ENCODE measurements around the gene ASS1. TPM values are rescaled to one million over a fixed set of nuclear protein-coding genes. Genes with fewer than 3 reads are reported as not detected.
"Not testable (repeated sequence)": the region's sequence is repeated elsewhere in the genome, so short reads cannot be mapped to it uniquely, and the experiment has no call there.

ASS1 gene
- total RNA-seq, 1 donor from 2014 or later: 71.3 TPM

DNA sequence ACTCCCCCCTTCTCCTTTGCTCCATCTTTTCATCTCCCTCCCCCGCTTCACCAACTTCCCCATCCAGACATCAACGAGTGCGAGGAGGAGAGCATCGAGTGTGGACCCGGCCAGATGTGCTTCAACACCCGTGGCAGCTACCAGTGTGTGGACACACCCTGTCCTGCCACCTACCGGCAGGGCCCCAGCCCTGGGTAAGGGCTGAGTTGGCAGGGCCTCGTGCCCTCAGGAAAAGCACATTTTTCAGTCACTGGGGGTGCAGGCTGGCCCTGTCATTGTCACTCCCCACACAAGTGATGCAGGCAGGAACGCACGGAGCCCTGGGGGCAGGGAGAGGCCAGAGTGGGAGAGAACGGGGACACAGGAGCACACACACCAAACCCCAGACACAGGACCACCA, 12.4 kb upstream of the ASS1 start:
- no peak overlapping the region for H3K4me3 ChIP-seq
- peaks cover 40% of the 10 kb centered on the region for H3K27me3 ChIP-seq (ENCODE audit: low read depth)
- DNase-seq: no peak
- no peaks in the 10 kb centered on the region for H3K9me3 ChIP-seq (replicated peaks)
- H3K4me1 ChIP-seq: peaks cover 18% of the 10 kb centered on the region
- no peaks in the 10 kb centered on the region for H3K36me3 ChIP-seq
- intact Hi-C loops (cut with micrococcal nuclease): no loop called here
- no peak overlapping the region for H3K27ac ChIP-seq (replicated peaks)
- TF ChIP-seq, protein P1, sequence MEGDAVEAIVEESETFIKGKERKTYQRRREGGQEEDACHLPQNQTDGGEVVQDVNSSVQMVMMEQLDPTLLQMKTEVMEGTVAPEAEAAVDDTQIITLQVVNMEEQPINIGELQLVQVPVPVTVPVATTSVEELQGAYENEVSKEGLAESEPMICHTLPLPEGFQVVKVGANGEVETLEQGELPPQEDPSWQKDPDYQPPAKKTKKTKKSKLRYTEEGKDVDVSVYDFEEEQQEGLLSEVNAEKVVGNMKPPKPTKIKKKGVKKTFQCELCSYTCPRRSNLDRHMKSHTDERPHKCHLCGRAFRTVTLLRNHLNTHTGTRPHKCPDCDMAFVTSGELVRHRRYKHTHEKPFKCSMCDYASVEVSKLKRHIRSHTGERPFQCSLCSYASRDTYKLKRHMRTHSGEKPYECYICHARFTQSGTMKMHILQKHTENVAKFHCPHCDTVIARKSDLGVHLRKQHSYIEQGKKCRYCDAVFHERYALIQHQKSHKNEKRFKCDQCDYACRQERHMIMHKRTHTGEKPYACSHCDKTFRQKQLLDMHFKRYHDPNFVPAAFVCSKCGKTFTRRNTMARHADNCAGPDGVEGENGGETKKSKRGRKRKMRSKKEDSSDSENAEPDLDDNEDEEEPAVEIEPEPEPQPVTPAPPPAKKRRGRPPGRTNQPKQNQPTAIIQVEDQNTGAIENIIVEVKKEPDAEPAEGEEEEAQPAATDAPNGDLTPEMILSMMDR (IDR thresholded peaks at IDR 0.05; ENCODE audit: borderline replicate concordance): peak; percentile 13

DNA sequence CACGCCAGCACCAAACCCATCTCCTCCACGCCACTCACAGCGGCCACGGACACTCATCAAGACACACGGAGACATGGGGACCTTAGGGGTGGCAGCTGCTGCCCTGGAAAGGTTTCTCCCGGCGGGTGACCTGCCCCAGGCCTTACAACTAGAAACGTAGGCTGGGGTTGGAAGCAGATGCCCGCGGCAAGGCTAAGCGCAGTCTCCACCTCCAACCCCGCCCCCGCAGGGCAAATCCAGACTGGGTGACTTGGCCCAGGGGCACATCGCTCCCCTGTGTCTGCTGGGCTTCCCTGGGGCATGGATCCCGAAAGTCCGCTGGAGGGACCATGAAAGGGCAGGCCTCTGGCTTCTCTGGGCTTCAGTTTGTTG, 12.0 kb upstream of the ASS1 start:
- intact Hi-C loops (cut with micrococcal nuclease): no loop called here
- peak overlapping the region; percentile 63 for H3K4me3 ChIP-seq
- H3K27me3 ChIP-seq (ENCODE audit: low read depth): peaks cover 40% of the 10 kb centered on the region
- H3K36me3 ChIP-seq: no peaks in the 10 kb centered on the region
- H3K4me1 ChIP-seq: peaks cover 14% of the 10 kb centered on the region
- DNase-seq: no peak
- H3K27ac ChIP-seq (replicated peaks): no peak overlapping the region
- TF ChIP-seq, protein P1 (IDR thresholded peaks at IDR 0.05; ENCODE audit: borderline replicate concordance): no peak
- H3K9me3 ChIP-seq (replicated peaks): no peaks in the 10 kb centered on the region

DNA sequence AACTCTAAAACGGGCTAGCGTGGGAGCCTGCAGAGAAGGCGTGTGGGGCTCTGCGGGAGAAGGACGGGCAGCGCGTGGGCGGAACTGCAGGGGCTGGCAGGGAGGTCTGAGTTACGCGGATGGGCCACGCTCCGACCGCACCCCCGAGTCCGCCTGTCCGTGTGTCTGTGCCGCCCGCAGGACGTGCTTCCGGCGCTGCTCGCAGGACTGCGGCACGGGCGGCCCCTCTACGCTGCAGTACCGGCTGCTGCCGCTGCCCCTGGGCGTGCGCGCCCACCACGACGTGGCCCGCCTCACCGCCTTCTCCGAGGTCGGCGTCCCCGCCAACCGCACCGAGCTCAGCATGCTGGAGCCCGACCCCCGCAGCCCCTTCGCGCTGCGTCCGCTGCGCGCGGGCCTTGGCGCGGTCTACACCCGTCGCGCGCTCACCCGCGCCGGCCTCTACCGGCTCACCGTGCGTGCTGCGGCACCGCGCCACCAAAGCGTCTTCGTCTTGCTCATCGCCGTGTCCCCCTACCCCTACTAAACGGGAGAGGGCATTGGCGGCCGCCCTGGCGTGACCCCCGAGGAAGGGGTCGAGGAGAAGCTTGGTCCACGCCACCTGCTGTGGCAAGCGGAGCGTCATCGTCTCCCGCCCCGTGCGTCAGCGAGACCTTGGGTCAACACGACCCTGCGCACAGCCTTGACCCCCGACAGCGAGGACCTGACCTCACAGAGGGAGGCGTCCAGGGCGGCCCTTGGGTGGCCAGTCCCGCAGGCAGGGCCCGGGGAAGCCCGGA, 11.4 kb upstream of the ASS1 start:
- no peak overlapping the region for H3K27ac ChIP-seq (replicated peaks)
- DNase-seq: peak; percentile 44
- TF ChIP-seq, protein P1 (IDR thresholded peaks at IDR 0.05; ENCODE audit: borderline replicate concordance): peak; percentile 84

GRCh38 chr9:130433947-130434262, 10.9 kb upstream of the ASS1 start:
- Histone ChIP-seq H3K36me3 (no peaks in the 10 kb centered on the region), H3K27ac (replicated peaks) (no peak overlapping the region), H3K4me3 (peak overlapping the region; percentile 63), H3K27me3 (ENCODE audit: low read depth) (peaks cover 40% of the 10 kb centered on the region), H3K4me1 (peaks cover 12% of the 10 kb centered on the region), H3K9me3 (replicated peaks) (no peaks in the 10 kb centered on the region)
- TF ChIP-seq, protein P1 (IDR thresholded peaks at IDR 0.05; ENCODE audit: borderline replicate concordance): no peak
- intact Hi-C loops (cut with micrococcal nuclease): no loop called here
- no peak for DNase-seq

More for the DNA sequence above, 11.4 kb upstream of the ASS1 start:
- peak overlapping the region; percentile 63 for H3K4me3 ChIP-seq
- intact Hi-C loops (cut with micrococcal nuclease): no loop called here
- H3K4me1 ChIP-seq: peaks cover 12% of the 10 kb centered on the region
- H3K36me3 ChIP-seq: no peaks in the 10 kb centered on the region
- H3K9me3 ChIP-seq (replicated peaks): no peaks in the 10 kb centered on the region
- H3K27me3 ChIP-seq (ENCODE audit: low read depth): peaks cover 40% of the 10 kb centered on the region

DNA sequence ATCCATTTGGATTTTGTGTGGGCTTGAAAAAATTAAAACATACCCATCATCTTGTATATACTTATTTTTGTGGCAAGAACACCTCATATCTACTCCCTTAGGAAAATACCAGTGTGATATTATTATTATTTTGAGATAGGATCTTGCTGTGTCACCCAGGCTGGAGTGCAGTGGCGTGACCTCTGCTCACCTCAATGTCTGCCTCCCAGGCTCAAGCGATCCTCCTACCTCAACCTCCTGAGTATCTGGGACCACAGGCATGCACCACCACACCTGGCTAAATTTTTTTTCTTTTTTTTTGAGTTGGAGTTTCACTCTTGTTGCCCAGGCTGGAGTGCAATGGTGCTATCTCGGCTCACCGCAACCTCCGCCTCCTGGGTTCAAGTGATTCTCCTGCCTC, 10.1 kb upstream of the ASS1 start:
- DNase-seq; H3K4me3 ChIP-seq; H3K27ac ChIP-seq (replicated peaks); H3K36me3 ChIP-seq; intact Hi-C loops (cut with micrococcal nuclease); H3K9me3 ChIP-seq (replicated peaks): not testable (repeated sequence)
- Histone ChIP-seq H3K4me1 (peaks cover 12% of the 10 kb centered on the region), H3K27me3 (ENCODE audit: low read depth) (peaks cover 40% of the 10 kb centered on the region)

DNA sequence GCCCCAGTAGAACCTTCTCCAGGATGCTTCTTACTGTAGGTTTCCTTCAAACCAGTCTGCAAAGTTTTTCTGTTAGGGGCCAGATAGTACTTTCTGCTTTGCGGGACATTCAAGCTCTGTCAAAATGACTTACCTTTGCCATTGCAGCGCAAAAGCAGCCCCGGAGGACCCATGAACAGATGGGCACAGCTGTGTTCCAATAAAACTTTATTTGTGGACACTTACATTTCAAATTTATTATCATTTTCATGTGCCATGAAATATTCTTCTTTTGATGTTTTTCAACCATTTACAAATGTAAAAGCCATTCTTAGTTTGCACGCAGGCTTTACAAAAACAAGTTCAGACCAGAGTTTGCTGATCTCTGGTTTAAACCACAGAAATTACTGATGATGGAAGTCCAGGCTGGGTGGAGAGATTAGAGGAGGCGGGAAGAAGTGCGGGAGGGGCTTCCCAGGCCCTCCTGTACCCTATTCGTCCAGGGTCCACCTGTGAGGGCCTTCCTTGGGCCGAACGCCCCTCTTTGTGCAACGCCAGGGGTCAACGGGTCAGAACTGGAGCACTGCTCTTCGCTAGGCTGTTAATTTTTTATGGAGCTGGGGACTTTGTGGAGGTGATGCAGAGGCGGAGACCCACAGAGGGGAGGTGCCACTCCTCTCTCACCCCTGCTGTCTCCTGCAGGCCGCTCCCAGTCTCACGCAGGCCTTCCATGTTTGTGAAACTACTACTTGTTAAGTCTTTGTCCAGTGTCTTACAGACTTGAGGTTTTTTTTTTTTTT, 7.6 kb upstream of the ASS1 start:
- Histone ChIP-seq H3K9me3 (replicated peaks) (peaks cover 19% of the 10 kb centered on the region), H3K27ac (replicated peaks) (no peak overlapping the region), H3K36me3 (no peaks in the 10 kb centered on the region), H3K4me1 (peaks cover 12% of the 10 kb centered on the region), H3K27me3 (ENCODE audit: low read depth) (peaks cover 30% of the 10 kb centered on the region), H3K4me3 (no peak overlapping the region)
- intact Hi-C loops (cut with micrococcal nuclease): no loop called here
- no peak for DNase-seq
- TF ChIP-seq, protein P1 (IDR thresholded peaks at IDR 0.05; ENCODE audit: borderline replicate concordance): no peak
